H7 (cell line): Measurements from ENCODE around the gene ITLN2. TPM values are rescaled to one million over a fixed set of nuclear protein-coding genes. Genes with fewer than 3 reads are reported as not detected.
"Not testable (repeated sequence)": the region's sequence is repeated elsewhere in the genome, so short reads cannot be mapped to it uniquely, and the experiment has no call there.

ENCODE experiments used
- DNase-seq: peaks from one replicate; pipeline ENCODE4 v3.0.0; 2012
- H3K27me3 ChIP-seq: 2 replicates; pipeline ENCODE4 v1.6.0; 2011; ENCODE audit warnings: mild to moderate bottlenecking, low read length; ENCODE audit not compliant: control insufficient read depth, insufficient read depth
- H3K36me3 ChIP-seq: replicated peaks from 2 replicates; pipeline ENCODE4 v1.5.1; 2011; ENCODE audit warnings: low read length; ENCODE audit not compliant: control insufficient read depth, insufficient read depth
- H3K4me3 ChIP-seq: 2 replicates; pipeline ENCODE4 v1.5.1; 2011; ENCODE audit warnings: low read depth, mild to moderate bottlenecking, control low read depth, low read length, moderate library complexity; ENCODE audit not compliant: insufficient read depth
- total RNA-seq: library from RNA; depleted of rRNA; stranded (reverse); fragments of >200 nt; shearing (Covaris generic); gene quantifications from 2 replicates; pipeline ENCODE4 v1.2.3, GENCODE V29; 2014

Gene ITLN2
- total RNA-seq, 1 experiment from 2014 or later, result 5.2 TPM

- Histone ChIP-seq H3K4me3 (no peak overlapping the region), H3K36me3 (no peaks in the 10 kb centered on the region), H3K27me3 (no peaks in the 10 kb centered on the region)
- DNase-seq, result no peak
These were observed 20.4 kb upstream of the ITLN2 start for GRCh38 chr1:160975026-160975425.

- H3K4me3 ChIP-seq, result no peak overlapping the region
- no peak for DNase-seq
- H3K27me3 ChIP-seq, result no peaks in the 10 kb centered on the region
- H3K36me3 ChIP-seq, result no peaks in the 10 kb centered on the region
These were observed 18.9 kb upstream of the ITLN2 start for GRCh38 chr1:160973491-160973890.

- H3K4me3 ChIP-seq, result no peak overlapping the region
- no peaks in the 10 kb centered on the region for H3K27me3 ChIP-seq
- no peak for DNase-seq
- H3K36me3 ChIP-seq, result no peaks in the 10 kb centered on the region
These were observed 18.3 kb upstream of the ITLN2 start for GRCh38 chr1:160972939-160973338.

GRCh38 chr1:160971618-160972056, 17.0 kb upstream of the ITLN2 start:
- Histone ChIP-seq H3K27me3 (no peaks in the 10 kb centered on the region), H3K36me3 (no peaks in the 10 kb centered on the region), H3K4me3 (no peak overlapping the region)
- peak; percentile 66 for DNase-seq

- H3K27me3 ChIP-seq, result no peaks in the 10 kb centered on the region
- no peaks in the 10 kb centered on the region for H3K36me3 ChIP-seq
- no peak for DNase-seq
- no peak overlapping the region for H3K4me3 ChIP-seq
These were observed 8.9 kb upstream of the ITLN2 start for GRCh38 chr1:160963521-160963920.

- Histone ChIP-seq H3K27me3 (no peaks in the 10 kb centered on the region), H3K4me3 (no peak overlapping the region), H3K36me3 (no peaks in the 10 kb centered on the region)
- DNase-seq, result no peak
These were observed 6.8 kb upstream of the ITLN2 start for GRCh38 chr1:160961419-160961818.

GRCh38 chr1:160956966-160957365, 2.4 kb upstream of the ITLN2 start:
- Histone ChIP-seq H3K36me3 (no peaks in the 10 kb centered on the region), H3K27me3 (no peaks in the 10 kb centered on the region), H3K4me3 (no peak overlapping the region)
- DNase-seq, result no peak

GRCh38 chr1:160953030-160953429, 1.6 kb downstream of the ITLN2 start:
- Histone ChIP-seq H3K27me3 (no peaks in the 10 kb centered on the region; the same call in 1 of the 2 replicates), H3K4me3 (no peak overlapping the region), H3K36me3 (no peaks in the 10 kb centered on the region)
- no peak for DNase-seq

- Histone ChIP-seq H3K36me3 (no peaks in the 10 kb centered on the region), H3K27me3 (no peaks in the 10 kb centered on the region; the same call in 1 of the 2 replicates), H3K4me3 (no peak overlapping the region)
- DNase-seq, result no peak
These were observed 2.5 kb downstream of the ITLN2 start for GRCh38 chr1:160952129-160952510.

- peak; percentile 64 for DNase-seq
- Histone ChIP-seq H3K36me3 (no peaks in the 10 kb centered on the region), H3K4me3 (no peak overlapping the region), H3K27me3 (no peaks in the 10 kb centered on the region; the same call in 1 of the 2 replicates)
These were observed 3.0 kb downstream of the ITLN2 start for GRCh38 chr1:160951443-160952128.

- no peak for DNase-seq
These were observed 4.0 kb downstream of the ITLN2 start for GRCh38 chr1:160950657-160951056.

GRCh38 chr1:160949881-160950280, 4.7 kb downstream of the ITLN2 start:
- no peaks in the 10 kb centered on the region; the same call in 1 of the 2 replicates for H3K27me3 ChIP-seq
- DNase-seq, result no peak
- no peaks in the 10 kb centered on the region for H3K36me3 ChIP-seq
- no peak overlapping the region for H3K4me3 ChIP-seq

More at GRCh38 chr1:160950657-160951056, 4.0 kb downstream of the ITLN2 start:
- Histone ChIP-seq H3K27me3 (no peaks in the 10 kb centered on the region; the same call in 1 of the 2 replicates), H3K4me3 (no peak overlapping the region), H3K36me3 (no peaks in the 10 kb centered on the region)

- not testable (repeated sequence) for H3K36me3 ChIP-seq, H3K27me3 ChIP-seq, H3K4me3 ChIP-seq, DNase-seq
These were observed 5.3 kb downstream of the ITLN2 start for GRCh38 chr1:160949216-160949880.

GRCh38 chr1:160947174-160947759, 7.3 kb downstream of the ITLN2 start:
- not testable (repeated sequence) for H3K27me3 ChIP-seq, H3K36me3 ChIP-seq, DNase-seq, H3K4me3 ChIP-seq

GRCh38 chr1:160945881-160946280, 8.7 kb downstream of the ITLN2 start:
- H3K27me3 ChIP-seq, DNase-seq, H3K4me3 ChIP-seq, H3K36me3 ChIP-seq: not testable (repeated sequence)
